GM21390 (cell line): ENCODE results near the gene PIH1D1.

Source experiments
- ATAC-seq: cut with Tn5 transposase; IDR thresholded peaks from one replicate; pipeline ENCODE4 v1.9.1; 2021; ENCODE audit not compliant: unreplicated experiment

Gene PIH1D1

GRCh38 chr19:49421039-49421877 is 30.4 kb downstream of the PIH1D1 start:
- no peak for ATAC-seq

GRCh38 chr19:49420227-49420626 is 31.4 kb downstream of the PIH1D1 start:
- no peak for ATAC-seq

- ATAC-seq, result no peak
These were observed 32.4 kb downstream of the PIH1D1 start for GRCh38 chr19:49419173-49419572.

- ATAC-seq, result no peak
These were observed 33.1 kb downstream of the PIH1D1 start for GRCh38 chr19:49418511-49418910.

- ATAC-seq, result no peak
These were observed 34.5 kb downstream of the PIH1D1 start for GRCh38 chr19:49417088-49417487.

GRCh38 chr19:49415810-49416200 is 35.8 kb downstream of the PIH1D1 start:
- ATAC-seq, result no peak

- ATAC-seq, result no peak
These were observed 36.4 kb downstream of the PIH1D1 start for GRCh38 chr19:49415102-49415809.

GRCh38 chr19:49414256-49414655 is 37.4 kb downstream of the PIH1D1 start:
- ATAC-seq, result no peak

- ATAC-seq, result no peak
These were observed 38.3 kb downstream of the PIH1D1 start for GRCh38 chr19:49413348-49413747.

GRCh38 chr19:49411681-49412326 is 39.8 kb downstream of the PIH1D1 start:
- ATAC-seq, result no peak

- no peak for ATAC-seq
These were observed 42.1 kb downstream of the PIH1D1 start for GRCh38 chr19:49409441-49410029.

GRCh38 chr19:49408816-49409440 is 42.7 kb downstream of the PIH1D1 start:
- ATAC-seq, result no peak

- no peak for ATAC-seq
These were observed 44.1 kb downstream of the PIH1D1 start for GRCh38 chr19:49407482-49408015.

- no peak for ATAC-seq
These were observed 44.5 kb downstream of the PIH1D1 start for GRCh38 chr19:49407079-49407478.

- no peak for ATAC-seq
These were observed 48.0 kb downstream of the PIH1D1 start for GRCh38 chr19:49403404-49404187.

GRCh38 chr19:49400029-49400428 is 51.6 kb downstream of the PIH1D1 start:
- ATAC-seq, result no peak

GRCh38 chr19:49398931-49399330 is 52.7 kb downstream of the PIH1D1 start:
- no peak for ATAC-seq

GRCh38 chr19:49398001-49398615 is 53.5 kb downstream of the PIH1D1 start:
- ATAC-seq, result no peak

- no peak for ATAC-seq
These were observed 54.7 kb downstream of the PIH1D1 start for GRCh38 chr19:49396738-49397505.
